Mesothelial cell of epicardium (in vitro differentiated cells): ENCODE data around the gene MUTYH. TPM values are rescaled to one million over a fixed set of nuclear protein-coding genes. Genes with fewer than 3 reads are reported as not detected.

ENCODE experiments used
- DNase-seq, 2 experiments: peaks; one replicate each; pipeline ENCODE4 v3.0.0; 2021; ENCODE audit warnings: low spot score in 2 of 2; ENCODE audit not compliant: unreplicated experiment in 2 of 2
- H3K27ac Mint-ChIP-seq: 2 replicates; pipeline ENCODE4 v1.8.0; 2021; ENCODE audit warnings: mixed read lengths
- H3K27me3 Mint-ChIP-seq: 2 replicates; pipeline ENCODE4 v1.8.0; 2021; ENCODE audit warnings: low read depth, mixed read lengths
- H3K36me3 Mint-ChIP-seq: 2 replicates; pipeline ENCODE4 v1.8.0; 2021; ENCODE audit warnings: mixed read lengths
- H3K4me1 Mint-ChIP-seq: 2 replicates; pipeline ENCODE4 v1.8.0; 2021; ENCODE audit warnings: mixed read lengths
- H3K4me3 Mint-ChIP-seq: 2 replicates; pipeline ENCODE4 v1.8.0; 2021; ENCODE audit warnings: mild to moderate bottlenecking, moderate library complexity, mixed read lengths
- H3K9me3 Mint-ChIP-seq: 2 replicates; pipeline ENCODE4 v1.8.0; 2021; ENCODE audit warnings: mixed read lengths
- total RNA-seq: library from RNA; stranded (reverse); gene quantifications from 3 replicates; pipeline ENCODE4 v1.2.1, GENCODE V29; 2021
- TF ChIP-seq, protein P1 (sequence below): fragments of 200-600 bp; sonication (generic); IDR thresholded peaks from one replicate; pipeline ENCODE4 v1.5.0; 2021; ENCODE audit warnings: antibody characterized with exemption; ENCODE audit not compliant: unreplicated experiment

Gene MUTYH
- total RNA-seq, 1 donor from 2014 or later: 43.0 TPM

DNA sequence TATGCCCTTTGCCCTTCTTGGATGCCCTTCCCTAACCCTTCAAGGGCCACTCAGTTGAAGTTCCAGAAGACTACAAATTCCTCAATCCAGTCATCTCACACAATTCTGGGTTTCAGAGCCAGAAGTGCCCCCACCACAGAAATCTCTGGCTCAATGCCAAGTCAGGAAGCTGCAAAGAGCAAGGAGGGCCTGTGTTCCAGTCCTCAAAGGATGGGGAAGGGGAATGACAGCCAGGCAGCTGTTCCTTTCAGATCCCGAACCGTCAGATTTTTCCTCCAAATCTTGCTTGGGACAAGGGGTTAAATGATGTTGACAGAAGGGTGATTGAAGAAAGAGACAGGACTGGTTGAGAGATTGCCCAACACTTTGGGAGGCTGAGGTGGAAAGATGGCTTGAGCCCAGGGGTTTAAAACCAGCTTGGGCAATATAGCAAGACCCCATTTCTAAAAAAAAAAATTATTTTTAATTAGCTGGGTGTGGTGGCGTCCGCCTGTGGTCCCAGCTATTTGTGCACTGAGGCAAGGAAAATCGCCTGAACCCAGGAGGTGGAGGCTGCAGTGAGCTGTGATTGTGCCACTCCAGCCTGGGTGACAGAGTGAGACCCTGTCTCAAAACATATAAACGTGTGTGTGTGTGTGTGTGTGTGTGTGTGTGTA lies 14.3 kb downstream of the MUTYH start:
- no peak overlapping the region for H3K27ac Mint-ChIP-seq
- TF ChIP-seq, protein P1, sequence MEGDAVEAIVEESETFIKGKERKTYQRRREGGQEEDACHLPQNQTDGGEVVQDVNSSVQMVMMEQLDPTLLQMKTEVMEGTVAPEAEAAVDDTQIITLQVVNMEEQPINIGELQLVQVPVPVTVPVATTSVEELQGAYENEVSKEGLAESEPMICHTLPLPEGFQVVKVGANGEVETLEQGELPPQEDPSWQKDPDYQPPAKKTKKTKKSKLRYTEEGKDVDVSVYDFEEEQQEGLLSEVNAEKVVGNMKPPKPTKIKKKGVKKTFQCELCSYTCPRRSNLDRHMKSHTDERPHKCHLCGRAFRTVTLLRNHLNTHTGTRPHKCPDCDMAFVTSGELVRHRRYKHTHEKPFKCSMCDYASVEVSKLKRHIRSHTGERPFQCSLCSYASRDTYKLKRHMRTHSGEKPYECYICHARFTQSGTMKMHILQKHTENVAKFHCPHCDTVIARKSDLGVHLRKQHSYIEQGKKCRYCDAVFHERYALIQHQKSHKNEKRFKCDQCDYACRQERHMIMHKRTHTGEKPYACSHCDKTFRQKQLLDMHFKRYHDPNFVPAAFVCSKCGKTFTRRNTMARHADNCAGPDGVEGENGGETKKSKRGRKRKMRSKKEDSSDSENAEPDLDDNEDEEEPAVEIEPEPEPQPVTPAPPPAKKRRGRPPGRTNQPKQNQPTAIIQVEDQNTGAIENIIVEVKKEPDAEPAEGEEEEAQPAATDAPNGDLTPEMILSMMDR: no peak
- H3K4me1 Mint-ChIP-seq: peaks cover 22% of the 10 kb centered on the region
- H3K36me3 Mint-ChIP-seq: peaks cover 7% of the 10 kb centered on the region
- no peaks in the 10 kb centered on the region for H3K9me3 Mint-ChIP-seq
- peak overlapping the region; percentile 72 for H3K4me3 Mint-ChIP-seq
- H3K27me3 Mint-ChIP-seq: no peaks in the 10 kb centered on the region
- DNase-seq: no peak

DNA sequence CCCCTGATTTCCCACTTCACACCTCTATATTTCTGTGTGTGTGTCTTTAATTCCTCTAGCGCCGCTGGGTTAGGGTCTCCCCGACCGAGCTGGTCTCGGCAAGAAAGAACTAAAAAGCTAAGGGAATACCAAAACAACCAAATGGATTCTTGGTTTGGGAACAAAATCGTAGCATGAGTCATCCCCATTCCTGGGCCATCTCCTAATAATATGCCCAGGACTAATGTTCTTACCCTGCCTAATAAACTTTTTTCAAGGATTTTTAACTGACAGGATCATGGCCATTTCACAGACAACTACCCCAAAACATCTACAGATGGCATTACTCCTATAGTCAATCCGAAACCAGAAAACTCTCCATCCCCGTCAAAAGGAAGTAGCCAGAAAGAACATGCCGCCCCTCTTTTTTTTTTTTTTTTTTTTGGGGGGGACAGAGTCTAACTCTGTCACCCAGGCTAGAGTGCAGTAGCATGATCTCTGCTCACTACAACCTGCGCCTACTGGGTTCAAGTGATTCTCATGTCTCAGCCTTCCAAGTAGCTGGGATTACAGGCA lies 17.7 kb downstream of the MUTYH start:
- Mint-ChIP-seq H3K36me3 (no peaks in the 10 kb centered on the region), H3K4me1 (peaks cover 6% of the 10 kb centered on the region), H3K27me3 (no peaks in the 10 kb centered on the region), H3K9me3 (no peaks in the 10 kb centered on the region), H3K27ac (no peak overlapping the region), H3K4me3 (no peak overlapping the region)
- TF ChIP-seq, protein P1: no peak
- DNase-seq: no peak

DNA sequence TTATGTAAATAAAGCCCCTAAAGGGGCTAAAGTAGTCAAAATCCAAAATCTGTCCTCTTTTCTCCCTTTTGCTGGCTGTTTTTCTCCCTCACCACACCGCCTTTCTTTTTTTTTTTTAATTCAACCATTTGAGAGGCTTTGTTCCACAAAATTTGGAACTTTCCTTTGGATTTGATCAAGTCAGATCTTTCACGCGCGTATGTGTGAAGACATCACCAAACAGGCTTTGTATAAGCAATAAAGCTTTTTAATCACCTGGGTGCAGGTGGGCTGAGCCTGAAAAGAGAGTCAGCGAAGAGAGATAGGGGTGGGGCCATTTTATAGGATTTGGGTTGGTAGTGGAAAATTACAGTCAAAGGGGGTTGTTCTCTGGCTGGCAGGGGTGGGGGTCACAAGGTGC lies 18.8 kb downstream of the MUTYH start:
- no peak overlapping the region for H3K27ac Mint-ChIP-seq
- H3K4me3 Mint-ChIP-seq: no peak overlapping the region
- TF ChIP-seq, protein P1: no peak
- no peaks in the 10 kb centered on the region for H3K9me3 Mint-ChIP-seq
- no peaks in the 10 kb centered on the region for H3K36me3 Mint-ChIP-seq
- H3K4me1 Mint-ChIP-seq: peaks cover 5% of the 10 kb centered on the region
- DNase-seq: no peak
- H3K27me3 Mint-ChIP-seq: no peaks in the 10 kb centered on the region

DNA sequence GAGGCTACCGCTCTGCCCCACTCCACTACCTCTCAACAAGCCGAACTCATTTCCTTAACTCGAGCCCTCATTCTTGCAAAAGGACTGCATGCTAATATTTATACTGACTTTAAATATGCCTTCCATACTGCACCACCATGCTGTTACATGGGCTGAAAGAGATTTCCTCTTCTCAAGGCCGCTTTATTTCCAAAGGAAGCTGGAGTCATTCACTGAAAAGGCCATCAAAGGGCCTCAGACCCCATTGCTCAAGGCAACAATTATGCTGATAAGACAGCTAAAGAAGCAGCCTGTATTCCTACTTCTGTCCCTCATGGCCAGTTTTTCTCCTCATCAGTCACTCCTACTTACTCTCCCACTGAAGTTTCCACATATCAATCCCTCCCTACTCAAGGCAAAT lies 20.5 kb downstream of the MUTYH start:
- H3K27me3 Mint-ChIP-seq: no peaks in the 10 kb centered on the region
- no peaks in the 10 kb centered on the region for H3K36me3 Mint-ChIP-seq
- no peaks in the 10 kb centered on the region for H3K4me1 Mint-ChIP-seq
- TF ChIP-seq, protein P1: no peak
- no peak overlapping the region for H3K4me3 Mint-ChIP-seq
- no peak overlapping the region for H3K27ac Mint-ChIP-seq
- no peaks in the 10 kb centered on the region for H3K9me3 Mint-ChIP-seq
- no peak for DNase-seq

DNA sequence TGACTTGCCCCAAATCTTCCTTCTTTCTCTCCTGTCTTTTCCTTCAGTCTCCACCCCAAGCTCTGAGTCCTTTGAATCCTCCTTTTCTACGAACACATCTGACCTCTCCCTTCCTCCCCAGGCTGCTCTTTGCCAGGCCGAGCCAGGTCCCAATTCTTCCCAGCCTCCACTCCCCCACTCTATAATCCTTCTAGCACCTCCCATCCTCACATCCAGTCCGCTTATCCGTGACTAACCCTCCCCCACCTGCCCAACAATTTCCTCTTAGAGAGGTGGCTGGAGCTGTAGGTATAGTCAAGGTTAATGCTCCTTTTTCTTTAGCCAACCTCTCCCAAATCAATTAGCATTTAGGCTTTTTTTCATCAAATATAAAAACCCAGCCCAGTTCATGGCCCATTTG lies 23.1 kb downstream of the MUTYH start:
- Mint-ChIP-seq H3K27ac (no peak overlapping the region), H3K9me3 (no peaks in the 10 kb centered on the region), H3K27me3 (no peaks in the 10 kb centered on the region), H3K36me3 (no peaks in the 10 kb centered on the region), H3K4me1 (no peaks in the 10 kb centered on the region), H3K4me3 (no peak overlapping the region)
- DNase-seq: no peak
- TF ChIP-seq, protein P1: no peak
